HG02981 (cell line): ENCODE results near the gene SPDYE3.
"Not testable (repeated sequence)": the region's sequence is repeated elsewhere in the genome, so short reads cannot be mapped to it uniquely, and the experiment has no call there.

Experiments used
- ATAC-seq: cut with Tn5 transposase; IDR thresholded peaks from one replicate; pipeline ENCODE4 v1.9.1; 2021; ENCODE audit warnings: mild to moderate bottlenecking, moderate library complexity; ENCODE audit not compliant: unreplicated experiment

SPDYE3 gene, protein sequence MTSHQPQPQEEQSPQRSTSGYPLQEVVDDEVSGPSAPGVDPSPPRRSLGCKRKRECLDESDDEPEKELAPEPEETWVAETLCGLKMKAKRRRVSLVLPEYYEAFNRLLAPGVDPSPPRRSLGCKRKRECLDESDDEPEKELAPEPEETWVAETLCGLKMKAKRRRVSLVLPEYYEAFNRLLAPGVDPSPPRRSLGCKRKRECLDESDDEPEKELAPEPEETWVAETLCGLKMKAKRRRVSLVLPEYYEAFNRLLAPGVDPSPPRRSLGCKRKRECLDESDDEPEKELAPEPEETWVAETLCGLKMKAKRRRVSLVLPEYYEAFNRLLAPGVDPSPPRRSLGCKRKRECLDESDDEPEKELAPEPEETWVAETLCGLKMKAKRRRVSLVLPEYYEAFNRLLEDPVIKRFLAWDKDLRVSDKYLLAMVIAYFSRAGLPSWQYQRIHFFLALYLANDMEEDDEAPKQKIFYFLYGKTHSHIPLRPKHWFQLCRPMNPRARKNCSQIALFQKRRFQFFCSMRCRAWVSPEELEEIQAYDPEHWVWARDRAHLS

DNA sequence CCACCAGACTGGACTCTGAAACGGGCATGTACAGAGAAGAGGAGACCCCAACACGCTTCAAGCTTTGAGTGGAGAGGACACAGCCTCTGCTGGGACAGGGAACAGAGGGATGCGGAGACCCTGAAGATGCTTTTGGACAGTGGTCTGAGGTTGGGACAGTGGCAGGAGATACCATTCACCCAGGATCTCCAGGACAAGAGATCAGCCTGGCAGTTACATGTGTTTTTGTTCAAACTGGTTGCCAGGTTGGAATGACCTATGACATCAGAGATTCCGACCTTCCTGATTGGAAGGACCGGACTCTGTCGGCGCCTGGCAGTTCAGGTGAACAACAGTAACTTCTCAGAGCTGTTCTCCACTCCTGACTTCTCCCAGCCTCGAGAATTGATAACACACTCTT, at the start of gene SPDYE3:
Gene SPDYE3, plus strand, starts transcription at position 301 of the 400 bp plus-strand sequence. CDS start 184 bp downstream, outside the sequence.
- ATAC-seq = not testable (repeated sequence)

DNA sequence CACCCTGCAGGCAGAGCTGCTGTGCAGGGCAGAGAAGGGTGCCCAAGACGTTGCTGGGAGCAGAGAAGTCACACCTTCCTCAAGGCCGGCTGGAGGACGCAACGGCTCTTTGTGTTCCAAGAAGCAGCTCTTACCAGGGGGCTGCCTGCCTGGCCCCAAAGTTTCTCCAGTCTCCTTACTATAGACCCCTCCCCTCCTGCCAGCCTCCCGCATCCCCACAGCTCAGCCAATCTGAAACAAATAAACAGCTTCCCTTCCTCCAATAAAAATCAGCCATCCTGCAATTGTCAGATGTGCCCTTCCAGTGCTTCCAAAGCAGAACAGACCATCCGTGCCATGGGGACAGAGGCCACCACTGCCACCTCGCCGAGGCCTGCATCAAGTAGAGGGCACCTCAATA, 47.5 kb upstream of the SPDYE3 start:
- not testable (repeated sequence) for ATAC-seq

DNA sequence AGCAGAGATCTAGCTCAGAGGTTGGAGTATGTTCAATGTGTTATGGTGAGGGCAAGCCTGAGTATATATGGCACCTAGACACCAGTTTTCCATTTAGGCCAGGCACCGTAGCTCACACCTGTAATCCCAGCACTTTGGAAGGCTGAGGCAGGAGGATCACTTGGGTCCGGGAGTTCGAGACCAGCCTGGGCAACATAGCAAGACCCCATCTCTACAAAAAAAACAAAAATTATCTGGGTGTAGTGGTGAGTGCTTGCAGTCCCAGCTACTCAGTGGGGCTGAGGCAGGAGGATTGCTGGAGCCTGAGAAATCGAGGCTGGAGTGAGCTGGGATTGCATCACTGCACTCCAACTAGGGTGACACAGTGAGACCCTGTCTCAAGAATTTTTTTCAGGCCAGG, 44.6 kb upstream of the SPDYE3 start:
- ATAC-seq = not testable (repeated sequence)

DNA sequence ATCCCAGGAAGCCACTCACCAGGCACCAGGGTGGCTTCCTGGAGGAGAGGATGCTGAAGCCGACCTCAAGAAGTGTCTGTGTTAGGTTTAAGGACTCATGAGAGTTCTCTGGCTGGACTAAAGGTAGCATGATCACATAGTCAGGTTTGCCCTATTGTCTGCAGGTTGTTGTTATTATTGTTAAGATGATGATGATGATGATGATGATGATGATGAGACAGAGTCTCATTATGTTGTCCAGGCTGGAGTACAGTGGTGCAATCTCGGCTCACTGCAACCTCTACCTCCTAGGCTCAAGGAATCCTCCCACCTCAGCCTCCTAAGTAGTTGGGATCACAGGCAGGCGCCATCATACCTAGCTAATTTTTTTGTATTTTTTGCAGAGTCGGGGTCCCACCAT, 43.3 kb upstream of the SPDYE3 start:
- not testable (repeated sequence) for ATAC-seq

DNA sequence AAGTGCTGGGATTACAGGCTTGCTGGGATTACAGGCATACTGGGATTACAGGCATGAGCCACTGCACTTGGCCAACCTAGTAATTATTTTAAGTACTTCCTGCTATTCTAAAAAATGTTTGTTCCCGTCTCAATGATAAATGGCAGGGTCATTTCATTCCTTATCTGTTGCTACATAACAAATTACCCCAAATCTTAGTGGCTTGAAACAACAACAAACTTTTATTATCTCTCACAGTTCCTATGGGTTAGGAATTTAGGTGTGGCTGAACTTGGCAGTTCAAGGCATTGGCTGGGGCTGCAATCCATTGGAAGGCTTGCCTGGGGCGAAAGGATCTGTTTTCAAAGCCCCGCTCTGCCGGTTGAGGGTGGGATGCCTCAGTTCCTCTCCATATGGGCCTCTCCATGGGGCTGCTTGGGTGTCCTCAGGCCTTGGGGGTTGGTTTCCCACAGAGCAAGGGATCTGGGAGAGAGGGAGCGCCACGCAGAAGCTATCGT, 42.8 kb upstream of the SPDYE3 start:
- ATAC-seq = not testable (repeated sequence)

DNA sequence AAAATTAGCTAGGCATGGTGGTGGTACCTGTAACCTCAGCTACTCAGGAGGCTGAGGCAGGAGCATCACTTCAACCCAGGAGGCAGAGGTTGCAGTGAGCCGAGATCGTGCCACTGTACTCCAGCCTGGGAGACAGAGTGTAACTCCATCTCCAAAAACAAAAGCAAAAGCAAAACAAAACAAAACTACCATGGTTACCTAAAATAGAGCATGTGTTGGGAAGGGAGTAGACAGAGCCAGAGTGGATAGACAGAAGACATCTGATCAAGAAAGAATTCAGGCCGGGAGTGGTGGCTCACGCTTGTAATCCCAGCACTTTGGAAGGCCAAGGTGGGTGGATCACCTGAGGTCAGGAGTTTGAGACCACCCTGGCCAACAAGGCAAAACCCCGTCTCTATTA, 41.7 kb upstream of the SPDYE3 start:
- not testable (repeated sequence) for ATAC-seq

DNA sequence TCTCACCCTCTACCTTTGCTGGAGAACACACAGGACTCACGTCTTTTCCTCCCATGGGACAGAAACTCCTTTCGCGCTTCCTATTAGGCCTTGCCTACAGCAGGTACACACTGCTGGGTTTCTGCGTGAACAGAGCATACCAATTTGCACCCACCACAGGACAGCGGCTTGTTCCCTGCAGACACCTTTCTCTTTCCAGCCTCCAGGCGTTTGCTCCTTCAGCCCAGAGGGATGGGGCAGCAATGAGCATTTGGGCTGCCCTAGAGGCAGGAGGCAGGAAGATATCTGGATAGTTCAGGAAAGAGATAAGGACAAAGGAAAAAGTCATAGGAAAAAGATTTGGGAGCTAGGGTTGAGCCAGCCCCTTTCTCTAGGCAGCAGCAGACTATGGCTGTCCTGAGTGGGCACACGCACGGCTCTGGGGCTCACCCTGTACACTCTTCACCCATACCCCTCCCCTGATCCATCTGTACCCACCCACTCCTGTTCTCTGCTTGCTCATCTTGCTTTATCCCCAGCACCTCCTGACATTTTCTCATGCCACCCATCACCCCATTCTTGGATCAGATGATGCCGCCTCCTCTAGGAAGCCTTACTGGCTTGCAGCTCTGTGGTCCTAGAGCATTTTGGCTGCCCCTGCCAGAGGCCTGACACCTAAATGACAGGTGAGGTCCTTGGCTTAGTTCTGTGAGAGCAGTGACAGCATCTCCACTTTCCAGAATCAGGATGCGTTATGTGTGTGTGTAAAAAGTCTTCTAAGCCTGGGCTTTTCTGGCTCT, 40.7 kb upstream of the SPDYE3 start:
- ATAC-seq = no peak

DNA sequence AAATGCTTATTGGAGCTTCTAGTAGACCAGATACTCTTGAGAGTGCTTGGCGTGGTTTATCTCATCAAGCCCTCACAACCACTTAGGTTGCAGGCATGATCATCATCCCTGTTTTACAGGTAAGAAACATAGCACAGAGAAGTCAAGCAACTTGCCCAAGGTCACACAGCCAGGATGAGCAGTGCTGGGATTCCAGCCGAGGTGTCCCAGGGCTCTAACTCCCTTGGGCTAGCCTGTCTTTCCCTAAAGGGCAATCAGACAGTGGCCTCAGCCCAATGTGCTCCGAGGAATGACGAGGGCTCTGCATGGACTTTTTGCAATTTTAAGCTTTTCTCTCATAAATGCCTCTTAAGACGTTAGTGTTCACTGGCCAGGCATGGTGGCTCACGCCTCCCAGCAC, 39.9 kb upstream of the SPDYE3 start:
- ATAC-seq = no peak

DNA sequence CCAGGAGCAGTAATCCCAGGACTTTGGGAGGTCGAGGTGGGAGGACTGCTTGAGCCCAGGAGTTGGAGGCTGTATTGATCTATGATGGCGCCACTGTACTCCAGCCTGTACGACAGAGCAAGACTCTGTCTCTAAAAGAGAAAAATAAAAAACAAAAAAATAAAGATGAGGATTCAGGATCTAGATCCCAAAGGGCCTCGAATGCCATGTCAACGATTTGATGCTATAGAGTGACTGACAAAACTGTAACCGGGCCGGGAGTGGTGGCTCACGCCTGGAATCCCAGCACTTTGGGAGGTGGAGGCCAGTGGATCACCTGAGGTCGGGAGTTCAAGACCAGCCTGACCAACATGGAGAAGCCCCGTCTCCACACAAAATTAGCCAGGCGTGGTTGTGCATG, 38.6 kb upstream of the SPDYE3 start:
- ATAC-seq = not testable (repeated sequence)

DNA sequence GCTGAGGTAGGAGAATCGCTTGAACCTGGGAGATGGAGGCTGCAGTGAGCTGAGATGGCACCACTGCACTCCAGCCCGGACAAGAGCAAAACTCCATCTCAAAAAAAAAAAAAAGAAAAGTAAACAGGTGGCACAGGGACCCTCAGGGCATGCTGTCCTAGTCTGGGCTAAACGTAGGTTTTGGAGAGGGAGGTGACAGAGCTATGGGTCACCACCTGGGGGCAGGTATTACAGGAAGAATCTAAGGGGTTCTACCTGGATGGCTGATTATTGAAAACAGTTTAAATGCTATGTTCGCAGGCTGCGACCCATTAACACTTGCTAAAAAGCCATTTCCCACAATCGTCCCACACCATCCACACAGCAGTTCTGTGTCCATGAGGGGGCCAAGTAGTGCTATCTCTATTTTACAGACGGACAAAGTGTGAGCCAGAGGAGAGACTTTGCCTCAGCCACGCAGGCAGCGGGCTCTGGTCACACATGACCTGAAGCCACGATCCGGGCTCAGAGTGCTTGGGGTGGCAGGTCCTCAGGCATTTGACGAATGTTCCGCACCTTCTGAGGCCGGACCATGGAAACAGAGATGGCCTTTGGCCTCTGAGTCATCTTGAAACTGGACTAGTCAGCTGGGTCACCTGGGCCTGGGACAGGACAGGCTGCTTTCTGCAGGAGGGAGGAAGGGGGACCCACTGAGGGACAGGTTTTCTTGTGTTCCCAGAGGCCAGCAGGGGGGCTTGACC, 38.0 kb upstream of the SPDYE3 start:
- not testable (repeated sequence) for ATAC-seq

DNA sequence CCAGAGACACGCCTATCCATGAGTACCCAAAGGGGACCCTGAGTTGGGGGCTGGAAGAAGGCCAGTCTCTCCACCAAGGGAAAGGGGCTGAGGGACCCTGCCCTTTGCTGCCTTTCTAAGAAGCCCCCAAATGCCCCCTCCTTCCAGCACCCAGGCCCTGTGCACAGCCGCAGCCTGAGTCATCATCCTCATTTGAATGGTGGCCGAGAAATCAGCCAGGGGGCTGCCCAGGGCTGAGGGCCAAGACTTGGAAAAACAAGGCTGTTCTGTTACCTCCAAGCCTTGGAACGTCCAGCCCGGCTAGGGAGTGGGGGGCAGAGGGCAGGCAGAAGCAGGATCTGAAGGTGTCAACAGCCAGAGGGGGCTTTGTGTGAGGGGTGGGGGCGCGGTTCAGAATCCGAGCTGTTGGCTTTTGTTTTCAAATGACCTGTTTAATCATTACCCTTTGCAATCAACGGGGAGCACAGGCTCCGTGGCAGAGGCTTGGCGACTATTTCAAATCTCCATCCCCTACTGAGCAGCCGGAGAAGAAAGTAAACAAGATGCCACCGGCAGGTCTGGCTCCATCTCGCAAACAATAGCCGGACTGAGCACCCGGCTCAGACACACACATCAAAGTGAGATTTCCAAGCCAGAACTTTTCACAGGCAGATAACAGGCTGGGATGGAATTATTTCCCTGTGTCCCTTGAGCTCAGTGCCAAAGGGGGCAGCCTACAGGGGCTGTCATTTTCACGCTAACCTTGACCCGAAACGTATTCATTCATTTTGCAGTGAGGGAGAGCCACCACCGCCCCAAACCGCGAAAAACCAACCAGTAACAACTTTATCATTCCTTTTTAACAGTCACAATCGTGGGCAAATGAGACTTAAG, 37.2 kb upstream of the SPDYE3 start:
- not testable (repeated sequence) for ATAC-seq

DNA sequence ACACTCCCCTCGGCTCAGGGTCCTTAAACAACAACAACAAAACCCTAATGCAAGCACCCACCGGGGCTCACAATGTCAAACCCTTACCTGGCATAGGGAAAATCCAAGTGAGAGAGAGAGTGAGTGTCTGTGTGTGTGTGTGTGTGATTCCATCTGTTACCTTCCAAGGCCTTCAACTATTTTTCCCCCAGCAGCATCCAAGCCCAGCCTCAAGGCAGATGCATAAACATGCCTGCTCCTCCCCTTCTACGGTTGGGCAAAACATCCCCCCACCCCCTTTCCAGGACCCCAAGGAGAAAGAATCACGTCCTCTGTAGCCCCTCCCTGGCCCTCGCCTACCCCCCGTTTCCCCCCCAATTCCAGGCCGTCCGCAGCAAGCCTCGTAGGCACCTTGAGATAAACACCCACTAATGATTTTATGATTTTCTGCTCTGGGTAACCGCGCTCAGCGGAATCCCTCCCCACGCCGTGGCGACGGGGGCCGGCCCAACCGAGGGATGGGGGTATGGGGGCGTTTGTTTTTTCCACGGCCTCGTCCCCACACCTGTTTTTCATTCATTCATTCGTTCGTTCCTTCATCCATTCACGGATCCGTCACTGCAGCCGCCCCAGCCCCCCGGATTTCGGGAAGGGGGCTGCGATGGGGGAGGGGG, 36.4 kb upstream of the SPDYE3 start:
- ATAC-seq = not testable (repeated sequence)

DNA sequence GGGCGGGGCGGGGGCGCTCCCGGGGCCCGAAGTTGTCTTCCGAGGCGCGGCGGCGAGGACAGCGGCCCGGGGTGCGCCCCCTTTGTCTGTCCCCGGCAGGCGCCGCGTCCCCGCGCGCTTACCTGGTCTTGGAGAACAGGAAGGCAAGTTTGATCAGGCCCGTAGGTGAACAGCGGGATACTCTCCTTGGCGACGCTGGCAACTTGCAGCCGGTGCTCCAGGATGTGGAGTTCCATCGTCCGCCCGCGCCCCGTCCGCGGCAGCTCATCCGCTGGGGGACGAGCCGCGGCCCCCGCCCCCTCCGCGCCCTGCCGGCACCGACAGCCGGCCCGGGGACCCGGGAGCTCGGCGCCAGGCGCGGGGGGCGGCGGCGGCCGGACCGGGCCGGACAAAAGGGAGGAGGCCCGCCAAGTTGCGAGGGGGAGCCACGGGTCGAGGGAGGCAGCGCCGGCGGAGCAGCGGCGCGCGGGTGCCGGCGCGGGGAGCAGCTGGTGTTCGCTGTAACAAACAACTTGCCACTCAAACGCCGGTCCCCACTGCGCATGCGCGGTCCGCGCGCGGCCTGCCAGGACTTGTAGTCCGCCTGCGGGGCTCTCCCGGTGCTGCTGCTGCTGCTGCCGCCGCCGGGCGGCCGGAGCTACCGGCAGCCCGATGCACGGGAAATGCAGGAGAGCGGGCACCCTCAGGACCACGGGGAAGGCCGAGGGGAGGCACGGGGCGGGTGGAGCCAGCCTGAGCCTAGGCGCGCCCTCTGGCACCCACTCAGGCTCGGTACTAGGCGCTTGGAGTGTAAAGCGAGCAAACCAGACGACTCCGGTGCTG, 35.6 kb upstream of the SPDYE3 start:
- peak; percentile 92 for ATAC-seq

DNA sequence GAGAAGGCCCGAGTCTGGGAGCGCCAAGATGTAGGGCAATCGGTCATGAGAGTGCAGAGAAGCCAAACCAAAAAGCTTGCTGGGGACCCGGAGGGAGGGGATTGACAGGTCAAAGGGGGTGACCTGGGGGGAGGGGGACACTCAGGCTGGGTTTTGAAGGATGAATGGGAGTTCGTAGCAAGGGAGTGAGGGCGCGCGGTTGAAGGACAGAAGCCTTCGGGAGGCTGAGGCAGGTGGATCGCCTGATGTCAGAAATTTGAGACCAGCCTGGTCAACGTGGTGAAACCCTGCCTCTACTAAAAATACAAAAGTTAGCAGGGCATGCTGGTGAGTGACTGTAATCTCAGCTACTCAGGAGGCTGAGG, 35.0 kb upstream of the SPDYE3 start:
- not testable (repeated sequence) for ATAC-seq

DNA sequence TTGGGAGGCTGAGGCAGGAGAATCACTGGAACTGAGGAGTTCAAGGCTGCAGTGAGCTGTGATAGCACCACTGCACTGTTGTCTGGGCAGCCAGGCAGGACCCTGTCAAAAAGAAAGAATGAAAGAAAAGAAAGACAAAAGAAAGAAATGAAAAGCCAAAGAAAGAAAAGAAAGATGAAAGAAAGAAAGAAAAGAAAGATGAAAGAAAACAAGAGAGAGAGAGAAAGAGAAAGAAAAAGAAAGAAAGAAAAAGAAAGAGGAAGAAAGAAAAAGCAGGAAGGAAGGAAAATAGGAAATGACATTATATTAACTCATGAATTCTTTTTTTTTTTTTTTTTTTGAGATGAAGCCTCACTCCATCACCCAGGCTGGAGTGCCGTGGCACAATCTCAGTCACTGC, 32.4 kb upstream of the SPDYE3 start:
- ATAC-seq = no peak

DNA sequence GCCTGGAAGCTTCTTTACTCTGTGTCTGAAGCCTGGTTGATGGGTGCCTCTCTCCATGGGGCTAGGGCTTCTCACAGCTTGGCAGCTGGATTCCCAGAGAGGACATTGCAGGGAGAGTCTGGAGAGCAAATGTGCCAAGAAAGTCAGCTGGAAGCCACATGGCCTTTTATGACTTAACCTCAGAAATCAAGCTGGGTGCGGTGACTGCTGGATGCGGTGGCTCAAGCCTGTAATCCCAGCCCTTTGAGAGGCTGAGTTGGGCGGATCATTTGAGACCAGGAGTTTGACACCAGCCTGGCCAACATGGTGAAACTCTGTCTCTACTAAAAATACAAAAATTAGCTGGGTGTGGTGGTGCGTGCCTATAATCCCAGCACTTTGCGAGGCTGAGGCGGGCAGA, 31.4 kb upstream of the SPDYE3 start:
- not testable (repeated sequence) for ATAC-seq

DNA sequence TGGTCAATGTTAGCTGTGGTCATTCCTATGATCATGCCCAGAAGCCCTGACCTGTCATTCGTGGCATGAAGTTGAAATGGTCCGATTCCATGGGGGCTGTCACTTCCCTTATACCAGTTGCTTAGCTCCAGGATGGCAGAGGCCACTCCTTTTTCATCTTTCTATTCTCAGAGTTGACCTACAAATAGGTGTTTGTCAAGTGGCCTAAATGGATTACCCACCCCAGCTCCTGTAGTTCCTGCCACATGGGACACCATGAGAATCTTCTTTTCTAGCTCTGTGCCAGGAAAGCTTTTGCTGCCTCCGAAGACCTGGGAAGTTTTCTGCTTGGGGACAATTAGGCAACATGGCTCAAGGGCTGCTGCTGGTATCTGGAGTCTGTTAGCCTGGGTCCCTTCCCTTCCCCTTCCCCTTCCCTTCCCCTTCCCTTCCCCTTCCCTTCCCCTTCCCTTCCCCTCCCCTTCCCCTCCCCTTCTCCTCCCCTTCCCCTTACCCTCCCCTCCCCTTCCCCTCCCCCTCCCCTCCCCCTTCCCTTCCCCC, 25.4 kb upstream of the SPDYE3 start:
- not testable (repeated sequence) for ATAC-seq

DNA sequence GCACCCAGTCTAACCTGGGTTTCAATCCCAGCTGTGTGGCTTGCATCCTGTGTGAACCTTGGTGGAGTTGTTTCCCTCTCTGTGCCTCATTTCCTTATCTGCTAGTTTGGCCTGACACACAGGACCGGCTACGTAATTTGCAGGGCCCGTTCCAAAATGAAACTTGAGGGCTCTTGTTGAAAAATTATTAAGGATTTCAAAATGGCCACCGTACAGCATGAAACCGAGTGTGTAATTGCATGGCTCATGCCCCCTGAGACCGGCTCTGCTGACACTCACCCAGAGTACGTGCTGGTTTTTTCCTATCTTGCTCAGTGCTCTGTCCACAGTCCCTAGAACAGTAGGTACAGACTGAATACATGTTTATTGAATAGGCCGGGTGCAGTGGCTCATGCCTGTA, 24.4 kb upstream of the SPDYE3 start:
- not testable (repeated sequence) for ATAC-seq
